Uterus (tissue), 4 donors: ENCODE data around the gene ASB8. TPM values are rescaled to one million over a fixed set of nuclear protein-coding genes. Genes with fewer than 3 reads are reported as not detected.

Experiments
- DNase-seq, 2 donors: peaks; one replicate each; pipeline ENCODE4 v3.0.0-alpha.2; 2019 to 2020
- H3K27ac ChIP-seq, 2 donors: fragments of 200-600 bp; sonication (generic); 1 replicate in 1 of 2; 2 replicates in 1 of 2; pipeline ENCODE4 v1.5.1; 2016 to 2018
- H3K27me3 ChIP-seq, 2 donors: fragments of 200-600 bp; sonication (generic); one replicate each; pipeline ENCODE4 v1.5.1; 2018 to 2019; ENCODE audit warnings: control low read depth in 1 of 2
- H3K36me3 ChIP-seq, 2 donors: fragments of 200-600 bp; sonication (generic); one replicate each; pipeline ENCODE4 v1.5.1; 2019; ENCODE audit warnings: control low read depth in 1 of 2
- H3K4me1 ChIP-seq, 2 donors: fragments of 200-600 bp; sonication (generic); one replicate each; pipeline ENCODE4 v1.5.1; 2018 to 2019; ENCODE audit warnings: control low read depth in 1 of 2
- H3K4me3 ChIP-seq, 2 donors: fragments of 200-600 bp; sonication (generic); 1 replicate in 1 of 2; 2 replicates in 1 of 2; pipeline ENCODE4 v1.5.1; 2018 to 2019; ENCODE audit warnings: mild to moderate bottlenecking in 1 of 2
- H3K9me3 ChIP-seq, 2 donors: fragments of 200-600 bp; sonication (generic); one replicate each; pipeline ENCODE4 v1.5.1; 2019; ENCODE audit warnings: control low read depth in 1 of 2
- POLR2A ChIP-seq, 2 donors: fragments of 450-650 bp; IDR thresholded peaks; one replicate each; pipeline ENCODE4 v1.6.1; 2016; ENCODE audit warnings: antibody characterized with exemption in 2 of 2, mild to moderate bottlenecking in 1 of 2, moderate library complexity in 1 of 2
- intact Hi-C: fragments of 100-400 bp; cut with DNase I; formaldehyde crosslinking; loops from one replicate; pipeline ENCODE4 v1.15.1; 2023; ENCODE audit warnings: low total_unique reads
- total RNA-seq, 4 donors: library from RNA; depleted of rRNA in 3 of 4; stranded (reverse); fragments of >200 nt in 3 of 4; gene quantifications; one replicate each; pipeline versions ENCODE4 v1.1.0 to v1.2.4, GENCODE V29; 2014 to 2023
- TF ChIP-seq, protein P1 (sequence below), 4 experiments: fragments of 200-600 bp in 2 of 4; fragments of 450-650 bp in 2 of 4; sonication (generic) in 2 of 4; IDR thresholded peaks; one replicate each; pipeline ENCODE4 v1.5.1; 2016 to 2019; ENCODE audit warnings: antibody characterized with exemption in 4 of 4, mild to moderate bottlenecking in 2 of 4, moderate library complexity in 1 of 4
- donor health status: DM: yes; HTN: yes; CAD: no.

ASB8 gene
- total RNA-seq, 4 donors from 2014 or later, result 22.3 to 50.9 (median 32.5) TPM

DNA sequence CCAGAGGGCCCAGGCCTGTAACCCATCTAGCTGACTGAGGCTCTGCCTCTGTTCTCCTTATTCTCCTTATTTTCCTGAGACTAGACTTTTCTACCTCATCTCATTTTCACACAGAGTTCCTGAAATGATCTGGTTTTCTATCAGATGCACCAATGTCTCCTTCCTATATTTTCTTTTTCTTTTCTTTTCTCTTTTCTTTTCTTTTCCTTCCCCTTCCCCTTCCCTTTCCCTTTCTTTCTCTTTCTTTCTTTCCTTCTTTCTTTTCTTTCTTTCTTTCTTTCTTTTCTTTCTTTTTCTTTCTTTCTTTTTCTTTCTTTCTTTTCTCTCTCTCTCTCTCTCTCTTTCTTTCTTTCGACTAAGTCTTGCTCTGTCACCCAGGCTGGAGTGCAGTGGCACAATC lies 23.1 kb upstream of the ASB8 start:
- DNase-seq, result no peak
- Histone ChIP-seq H3K27ac (no peak overlapping the region), H3K4me3 (no peak overlapping the region), H3K36me3 (no peaks in the 10 kb centered on the region), H3K9me3 (no peaks in the 10 kb centered on the region), H3K27me3 (no peaks in the 10 kb centered on the region), H3K4me1 (no peaks in the 10 kb centered on the region)
- intact Hi-C loops, result no loop called here
- TF ChIP-seq, protein P1, sequence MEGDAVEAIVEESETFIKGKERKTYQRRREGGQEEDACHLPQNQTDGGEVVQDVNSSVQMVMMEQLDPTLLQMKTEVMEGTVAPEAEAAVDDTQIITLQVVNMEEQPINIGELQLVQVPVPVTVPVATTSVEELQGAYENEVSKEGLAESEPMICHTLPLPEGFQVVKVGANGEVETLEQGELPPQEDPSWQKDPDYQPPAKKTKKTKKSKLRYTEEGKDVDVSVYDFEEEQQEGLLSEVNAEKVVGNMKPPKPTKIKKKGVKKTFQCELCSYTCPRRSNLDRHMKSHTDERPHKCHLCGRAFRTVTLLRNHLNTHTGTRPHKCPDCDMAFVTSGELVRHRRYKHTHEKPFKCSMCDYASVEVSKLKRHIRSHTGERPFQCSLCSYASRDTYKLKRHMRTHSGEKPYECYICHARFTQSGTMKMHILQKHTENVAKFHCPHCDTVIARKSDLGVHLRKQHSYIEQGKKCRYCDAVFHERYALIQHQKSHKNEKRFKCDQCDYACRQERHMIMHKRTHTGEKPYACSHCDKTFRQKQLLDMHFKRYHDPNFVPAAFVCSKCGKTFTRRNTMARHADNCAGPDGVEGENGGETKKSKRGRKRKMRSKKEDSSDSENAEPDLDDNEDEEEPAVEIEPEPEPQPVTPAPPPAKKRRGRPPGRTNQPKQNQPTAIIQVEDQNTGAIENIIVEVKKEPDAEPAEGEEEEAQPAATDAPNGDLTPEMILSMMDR (IDR thresholded peaks at IDR 0.05), result no peak
- no peak for TF ChIP-seq POLR2A (IDR thresholded peaks at IDR 0.05)

DNA sequence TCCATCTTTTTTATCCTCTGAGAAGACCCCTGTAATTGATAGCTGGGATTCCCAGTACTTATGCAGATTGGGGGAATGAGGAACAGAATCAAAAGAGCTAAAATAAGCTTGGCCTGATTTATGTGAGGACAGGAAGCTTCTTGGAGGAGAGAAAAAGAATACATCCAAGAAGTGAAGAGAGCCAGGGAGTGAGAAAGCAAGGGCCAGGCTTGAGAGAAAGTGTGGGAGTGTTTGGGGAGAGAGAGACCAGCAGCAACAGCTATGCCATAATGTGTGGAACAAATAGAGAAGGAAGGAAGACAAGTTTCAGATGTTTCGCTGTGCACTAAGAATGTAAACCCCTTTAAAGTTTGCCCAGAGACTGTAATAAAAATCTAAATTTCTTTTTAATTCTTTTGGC lies 22.2 kb upstream of the ASB8 start:
- Histone ChIP-seq H3K36me3 (no peaks in the 10 kb centered on the region), H3K4me1 (no peaks in the 10 kb centered on the region), H3K9me3 (no peaks in the 10 kb centered on the region), H3K4me3 (no peak overlapping the region), H3K27ac (peak overlapping the region in 1 of 2 donors; percentile 20), H3K27me3 (no peaks in the 10 kb centered on the region)
- TF ChIP-seq, protein P1 (IDR thresholded peaks at IDR 0.05), result no peak
- no peak for TF ChIP-seq POLR2A (IDR thresholded peaks at IDR 0.05)
- intact Hi-C loops, result no loop called here
- DNase-seq, result no peak

DNA sequence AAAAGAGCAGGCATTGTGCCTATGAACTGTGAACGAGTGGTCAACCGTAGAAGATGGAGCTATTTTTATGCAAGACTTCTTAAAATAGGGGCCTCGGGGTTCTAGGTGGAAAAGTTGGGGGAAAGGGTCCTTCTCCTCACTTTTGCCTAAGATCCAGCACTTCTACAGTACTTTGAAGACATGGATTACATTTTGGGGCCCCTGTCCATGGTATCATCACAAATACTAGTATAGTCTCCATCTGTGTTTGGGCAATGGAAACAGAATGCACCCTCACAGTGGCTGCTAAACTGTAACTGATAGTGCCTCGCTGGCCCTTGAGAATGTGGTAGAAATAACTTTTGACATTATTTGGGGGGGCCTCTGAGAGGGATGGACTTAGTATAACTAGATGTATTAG lies 20.7 kb upstream of the ASB8 start:
- Histone ChIP-seq H3K4me1 (no peaks in the 10 kb centered on the region), H3K27me3 (no peaks in the 10 kb centered on the region), H3K36me3 (no peaks in the 10 kb centered on the region), H3K4me3 (no peak overlapping the region), H3K9me3 (no peaks in the 10 kb centered on the region), H3K27ac (no peak overlapping the region)
- TF ChIP-seq, protein P1 (IDR thresholded peaks at IDR 0.05), result no peak
- no peak for TF ChIP-seq POLR2A (IDR thresholded peaks at IDR 0.05)
- DNase-seq, result no peak
- intact Hi-C loops, result no loop called here

DNA sequence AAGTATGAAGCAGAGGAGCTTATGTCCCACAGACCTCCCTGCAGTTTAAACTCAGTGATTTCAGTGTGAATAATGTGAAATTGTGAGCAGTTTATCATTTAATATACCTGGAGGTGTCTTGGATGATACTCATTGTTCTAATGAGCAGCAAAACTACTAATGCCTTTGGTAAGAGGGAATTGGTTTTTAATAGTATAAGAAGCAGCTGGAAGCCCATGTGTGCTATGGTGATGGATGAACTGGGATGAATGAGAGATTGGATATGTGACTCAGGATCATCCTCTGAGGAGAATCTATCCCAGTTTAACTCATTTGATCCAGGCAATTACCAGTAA lies 19.1 kb upstream of the ASB8 start:
- Histone ChIP-seq H3K9me3 (no peaks in the 10 kb centered on the region), H3K27ac (peak overlapping the region; percentile 1 to 65), H3K4me1 (no peaks in the 10 kb centered on the region), H3K27me3 (no peaks in the 10 kb centered on the region), H3K36me3 (no peaks in the 10 kb centered on the region), H3K4me3 (no peak overlapping the region)
- no peak for TF ChIP-seq POLR2A (IDR thresholded peaks at IDR 0.05)
- TF ChIP-seq, protein P1 (IDR thresholded peaks at IDR 0.05), result no peak
- intact Hi-C loops, result no loop called here
- DNase-seq, result no peak

- H3K27ac ChIP-seq, result peak overlapping the region; percentile 1 to 65
- TF ChIP-seq, protein P1 (IDR thresholded peaks at IDR 0.05), result no peak
- TF ChIP-seq POLR2A (IDR thresholded peaks at IDR 0.05), result no peak
Measured at GRCh38 chr12:48175613-48176416, 18.5 kb upstream of the ASB8 start.

More at GRCh38 chr12:48175613-48176416, 18.5 kb upstream of the ASB8 start:
- no peaks in the 10 kb centered on the region for H3K4me1 ChIP-seq
- no peaks in the 10 kb centered on the region for H3K27me3 ChIP-seq
- no peak for DNase-seq
- H3K36me3 ChIP-seq, result no peaks in the 10 kb centered on the region
- intact Hi-C loops, result no loop called here
- H3K4me3 ChIP-seq, result no peak overlapping the region
- H3K9me3 ChIP-seq, result no peaks in the 10 kb centered on the region
